Thoracic aorta (tissue), 2 donors: ENCODE results near the gene PRAC2. TPM values are rescaled to one million over a fixed set of nuclear protein-coding genes. Genes with fewer than 3 reads are reported as not detected.

ENCODE experiments used
- ATAC-seq: fragments of 150-250 bp; one replicate; pipeline ENCODE4 v1.8.0; 2017; ENCODE audit warnings: low read depth; ENCODE audit not compliant: insufficient number of reproducible peaks, low FRiP score
- DNase-seq: peaks from one replicate; pipeline ENCODE4 v3.0.0-alpha.2; 2020; ENCODE audit warnings: low spot score
- H3K27ac ChIP-seq, 2 donors: fragments of 200-600 bp; sonication (generic); 1 replicate in 1 of 2; 2 replicates in 1 of 2; pipeline ENCODE4 v1.5.1; 2016; ENCODE audit warnings: mild to moderate bottlenecking in 2 of 2, moderate library complexity in 2 of 2
- H3K27me3 ChIP-seq: fragments of 200-600 bp; sonication (generic); replicated peaks from 2 replicates; pipeline ENCODE4 v1.6.0; 2016; ENCODE audit warnings: mild to moderate bottlenecking; ENCODE audit not compliant: insufficient read depth
- H3K36me3 ChIP-seq: fragments of 200-600 bp; sonication (generic); one replicate; pipeline ENCODE4 v1.5.1; 2016
- H3K4me1 ChIP-seq, 2 donors: fragments of 200-600 bp; sonication (generic); 1 replicate in 1 of 2; 2 replicates in 1 of 2; pipeline versions ENCODE4 v1.5.1 to v1.6.0; 2016; ENCODE audit warnings: low read depth in 2 of 2, mild to moderate bottlenecking in 1 of 2; ENCODE audit not compliant: control insufficient read depth in 1 of 2
- H3K4me3 ChIP-seq: fragments of 200-600 bp; sonication (generic); 2 replicates; pipeline ENCODE4 v1.5.1; 2016; ENCODE audit warnings: mild to moderate bottlenecking
- H3K9me3 ChIP-seq: fragments of 200-600 bp; sonication (generic); 2 replicates; pipeline ENCODE4 v1.5.1; 2016
- total RNA-seq, 2 donors: library from RNA; depleted of rRNA; stranded (reverse); fragments of >200 nt; gene quantifications; one replicate each; pipeline versions ENCODE4 v1.1.0 to v1.2.3, GENCODE V29; 2016
- TF ChIP-seq, protein P1 (sequence below): fragments of 200-600 bp; sonication (generic); IDR thresholded peaks from one replicate; pipeline ENCODE4 v1.5.1; 2019; ENCODE audit warnings: antibody characterized with exemption

PRAC2 gene
- total RNA-seq, 2 donors from 2014 or later, result not detected

DNA sequence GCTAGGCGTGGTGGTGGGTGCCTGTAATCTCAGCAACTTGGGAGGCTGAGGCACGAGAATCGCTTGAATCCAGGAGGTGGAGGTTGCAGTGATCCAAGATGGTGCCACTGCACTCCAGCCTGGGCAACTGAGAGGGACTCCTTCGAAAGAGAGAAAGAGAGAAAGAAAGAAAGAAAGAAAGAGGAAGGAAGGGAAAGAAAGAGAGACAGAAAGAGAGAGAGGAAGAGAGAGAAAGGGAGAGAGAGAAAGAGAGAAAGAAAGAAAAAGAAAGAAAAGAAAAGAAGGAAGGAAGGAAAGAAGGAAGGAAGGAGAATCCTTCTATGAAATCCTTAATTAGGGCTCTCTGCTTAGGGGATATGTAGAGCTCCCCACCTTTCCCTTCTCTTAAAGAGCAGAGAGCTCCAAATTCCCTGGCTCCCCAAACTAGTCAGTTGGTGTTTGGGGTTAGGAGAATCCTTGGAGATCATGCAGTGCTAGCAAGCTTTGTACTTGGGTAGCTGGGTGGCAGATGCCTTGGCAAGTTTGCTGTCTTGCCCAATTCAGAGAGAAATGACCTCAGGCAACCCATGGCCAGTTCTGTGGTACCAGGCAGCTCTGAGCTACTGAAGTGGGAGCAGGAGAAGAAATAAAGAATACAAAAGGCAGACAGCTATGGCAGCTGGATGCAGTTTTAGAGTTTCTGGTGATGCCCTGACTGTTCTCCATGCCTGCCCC is 14.5 kb downstream of the PRAC2 start:
- H3K9me3 ChIP-seq, result no peaks in the 10 kb centered on the region
- TF ChIP-seq, protein P1, sequence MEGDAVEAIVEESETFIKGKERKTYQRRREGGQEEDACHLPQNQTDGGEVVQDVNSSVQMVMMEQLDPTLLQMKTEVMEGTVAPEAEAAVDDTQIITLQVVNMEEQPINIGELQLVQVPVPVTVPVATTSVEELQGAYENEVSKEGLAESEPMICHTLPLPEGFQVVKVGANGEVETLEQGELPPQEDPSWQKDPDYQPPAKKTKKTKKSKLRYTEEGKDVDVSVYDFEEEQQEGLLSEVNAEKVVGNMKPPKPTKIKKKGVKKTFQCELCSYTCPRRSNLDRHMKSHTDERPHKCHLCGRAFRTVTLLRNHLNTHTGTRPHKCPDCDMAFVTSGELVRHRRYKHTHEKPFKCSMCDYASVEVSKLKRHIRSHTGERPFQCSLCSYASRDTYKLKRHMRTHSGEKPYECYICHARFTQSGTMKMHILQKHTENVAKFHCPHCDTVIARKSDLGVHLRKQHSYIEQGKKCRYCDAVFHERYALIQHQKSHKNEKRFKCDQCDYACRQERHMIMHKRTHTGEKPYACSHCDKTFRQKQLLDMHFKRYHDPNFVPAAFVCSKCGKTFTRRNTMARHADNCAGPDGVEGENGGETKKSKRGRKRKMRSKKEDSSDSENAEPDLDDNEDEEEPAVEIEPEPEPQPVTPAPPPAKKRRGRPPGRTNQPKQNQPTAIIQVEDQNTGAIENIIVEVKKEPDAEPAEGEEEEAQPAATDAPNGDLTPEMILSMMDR, result no peak
- H3K27ac ChIP-seq, result no peak overlapping the region
- H3K4me3 ChIP-seq, result no peak overlapping the region
- peaks cover 21% of the 10 kb centered on the region for H3K27me3 ChIP-seq
- no peaks in the 10 kb centered on the region for H3K4me1 ChIP-seq
- no peak for DNase-seq
- no peak for ATAC-seq
- no peaks in the 10 kb centered on the region for H3K36me3 ChIP-seq

DNA sequence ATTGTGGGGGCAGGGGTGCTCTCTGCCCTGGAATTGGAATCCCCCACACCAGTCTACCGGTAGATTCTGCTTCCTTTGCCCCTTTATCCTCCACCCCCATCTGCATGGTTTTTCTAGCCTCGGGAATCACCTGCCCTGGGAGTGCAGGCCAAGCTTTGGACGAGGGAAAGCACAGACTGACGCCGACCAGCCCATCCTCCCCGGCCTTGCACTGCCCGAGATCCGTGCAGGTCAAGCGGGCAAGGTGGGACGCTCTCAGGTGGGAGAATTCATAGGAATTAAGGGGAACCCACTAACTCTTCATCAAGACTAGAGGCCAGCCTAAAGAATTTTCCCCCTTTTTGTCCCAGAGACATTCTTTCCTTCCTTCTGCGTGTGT is 15.4 kb downstream of the PRAC2 start:
- H3K4me1 ChIP-seq, result no peaks in the 10 kb centered on the region
- no peak overlapping the region for H3K4me3 ChIP-seq
- TF ChIP-seq, protein P1, result no peak
- H3K36me3 ChIP-seq, result no peaks in the 10 kb centered on the region
- ATAC-seq (no peak), DNase-seq (no peak)
- peaks cover 21% of the 10 kb centered on the region for H3K27me3 ChIP-seq
- no peaks in the 10 kb centered on the region for H3K9me3 ChIP-seq
- no peak overlapping the region for H3K27ac ChIP-seq

DNA sequence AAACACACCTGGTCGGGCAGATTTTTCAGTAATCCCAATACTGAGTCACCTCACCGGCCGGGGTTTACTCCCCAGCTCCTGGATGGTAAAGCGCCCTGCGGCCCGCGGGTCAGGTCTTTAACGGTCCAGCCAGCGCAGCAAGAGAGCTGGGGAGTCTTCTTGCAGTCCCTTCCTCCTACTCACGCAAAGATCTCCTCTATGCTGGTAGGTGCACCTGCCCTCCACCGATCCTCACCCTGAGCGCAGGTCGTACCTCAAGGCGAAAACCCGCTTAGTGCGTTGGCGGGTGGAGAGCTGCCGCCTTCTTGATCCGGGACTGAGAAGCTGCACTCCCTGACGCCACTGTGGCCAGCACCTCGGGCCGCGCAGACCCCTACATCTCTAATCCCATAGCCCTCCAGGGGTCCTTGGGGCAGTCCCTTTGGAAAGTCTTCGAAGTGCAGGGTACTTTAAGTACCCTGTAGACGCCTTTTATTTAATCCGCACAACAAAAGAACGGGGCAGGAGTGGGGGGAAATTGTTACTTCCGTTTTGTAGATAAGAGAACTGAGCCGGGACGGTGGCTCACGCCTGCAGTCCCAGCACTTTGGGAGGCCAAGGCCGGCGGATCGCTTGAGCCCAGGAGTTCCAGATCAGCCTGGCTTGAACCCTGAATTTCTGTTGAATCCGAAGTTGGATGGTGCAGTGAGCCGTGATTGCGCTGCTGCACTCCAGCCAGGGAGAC is 16.0 kb downstream of the PRAC2 start:
- H3K9me3 ChIP-seq, result no peaks in the 10 kb centered on the region
- H3K27me3 ChIP-seq, result peaks cover 15% of the 10 kb centered on the region

DNA sequence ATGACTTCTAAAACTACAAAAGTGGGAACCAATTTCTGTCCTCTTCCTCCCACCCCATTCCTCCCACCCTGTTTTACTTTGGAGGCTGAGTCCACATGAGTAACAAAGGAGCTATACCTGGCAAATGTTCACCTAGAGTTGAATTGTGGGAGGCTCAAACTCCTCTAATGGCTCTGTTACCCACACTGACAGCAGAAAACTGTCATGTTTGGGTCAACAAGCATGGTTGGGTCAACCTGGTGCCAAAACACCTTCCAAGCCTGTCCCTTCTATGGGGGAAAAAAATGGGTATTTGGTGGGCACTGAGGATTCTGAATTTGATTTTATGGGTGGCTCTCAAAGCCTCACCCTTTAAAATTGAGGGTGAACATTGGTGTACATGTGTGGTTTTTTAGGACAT is 17.6 kb downstream of the PRAC2 start:
- DNase-seq (no peak), ATAC-seq (no peak)
- H3K9me3 ChIP-seq, result no peaks in the 10 kb centered on the region
- H3K36me3 ChIP-seq, result no peaks in the 10 kb centered on the region
- no peak overlapping the region for H3K27ac ChIP-seq
- H3K27me3 ChIP-seq, result peaks cover 17% of the 10 kb centered on the region
- no peak overlapping the region for H3K4me3 ChIP-seq
- no peaks in the 10 kb centered on the region for H3K4me1 ChIP-seq
- TF ChIP-seq, protein P1, result no peak

More for the DNA sequence above, 16.0 kb downstream of the PRAC2 start:
- TF ChIP-seq, protein P1, result no peak
- H3K36me3 ChIP-seq, result no peaks in the 10 kb centered on the region
- no peak for DNase-seq
- no peaks in the 10 kb centered on the region for H3K4me1 ChIP-seq
- no peak for ATAC-seq
- H3K4me3 ChIP-seq, result no peak overlapping the region
- H3K27ac ChIP-seq, result no peak overlapping the region

DNA sequence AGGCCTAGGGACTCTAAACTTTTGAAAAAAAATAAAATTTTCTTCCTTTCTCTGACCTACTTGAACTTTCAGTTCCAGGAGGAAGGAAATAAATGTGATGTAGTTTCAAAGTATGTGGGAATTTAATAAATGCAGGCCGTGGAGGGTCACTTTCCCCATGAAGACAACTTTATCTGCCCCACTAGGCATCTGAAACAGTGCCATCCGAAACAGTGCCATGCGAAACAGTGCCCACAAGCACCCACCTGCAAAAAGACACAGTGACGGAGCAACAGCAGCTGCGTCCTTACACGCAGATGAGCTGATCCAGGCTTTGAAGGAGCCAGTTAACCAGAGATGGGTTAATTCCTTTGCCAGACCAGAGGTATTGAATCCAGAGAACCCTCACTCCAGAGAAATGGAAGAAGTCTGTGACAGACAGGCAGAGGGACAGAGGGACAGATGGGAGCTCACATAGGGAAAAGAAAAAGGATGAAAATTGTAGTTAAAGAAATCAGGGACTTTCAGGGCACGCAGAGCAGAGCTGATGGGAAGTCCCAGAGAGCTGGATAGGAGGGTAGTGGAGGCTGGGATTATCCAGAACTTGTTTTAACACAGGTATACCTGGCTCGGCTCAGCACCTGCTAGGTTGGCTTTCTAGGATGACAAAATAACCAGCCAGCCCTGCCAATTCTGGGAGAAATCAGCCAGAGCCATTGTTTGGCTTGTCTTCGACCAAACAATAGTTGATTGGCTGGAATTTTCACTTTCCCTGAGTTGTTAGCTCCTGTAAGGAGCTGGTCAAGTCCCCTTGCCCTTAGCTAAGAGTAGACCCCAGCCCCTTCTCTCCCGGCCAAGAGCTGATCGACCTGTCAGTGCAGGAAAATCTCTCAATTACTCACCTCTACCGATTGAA is 22.6 kb downstream of the PRAC2 start:
- Histone ChIP-seq H3K4me1 (no peaks in the 10 kb centered on the region), H3K4me3 (no peak overlapping the region), H3K36me3 (no peaks in the 10 kb centered on the region), H3K27ac (no peak overlapping the region), H3K27me3 (peaks cover 33% of the 10 kb centered on the region), H3K9me3 (no peaks in the 10 kb centered on the region)
- TF ChIP-seq, protein P1, result no peak
- ATAC-seq (no peak), DNase-seq (no peak)
